Activated B cell treated with CpG ODN at 0.5 μM for 24 hours (primary cell): ENCODE data around the gene AFAP1L2. TPM values are rescaled to one million over a fixed set of nuclear protein-coding genes. Genes with fewer than 3 reads are reported as not detected.

Experiments used
- ATAC-seq: fragments of 200-7000 bp; cut with Tn5 transposase; one replicate; pipeline ENCODE4 v1.10.0; 2021; ENCODE audit warnings: low read depth, mild to moderate bottlenecking, moderate library complexity
- CTCF ChIA-PET: fragments of 350-600 bp; sonication (Branson Sonifier 250); formaldehyde crosslinking; loops from one replicate; lab custom pipeline; 2021; ENCODE audit warnings: antibody characterized with exemption; lab: Charles Lee
- POLR2A ChIA-PET: fragments of 350-600 bp; sonication (Branson Sonifier 250); formaldehyde crosslinking; loops from one replicate; lab custom pipeline; 2021; ENCODE audit warnings: antibody characterized with exemption; lab: Charles Lee
- DNase-seq: peaks from one replicate; pipeline ENCODE4 v3.0.0; 2022
- H3K27ac Mint-ChIP-seq: one replicate; pipeline ENCODE4 v1.8.0; 2020; ENCODE audit warnings: mixed read lengths
- H3K27me3 Mint-ChIP-seq: one replicate; pipeline ENCODE4 v1.8.0; 2021; ENCODE audit warnings: mixed read lengths
- H3K36me3 Mint-ChIP-seq: one replicate; pipeline ENCODE4 v1.8.0; 2021; ENCODE audit warnings: low read depth, mixed read lengths
- H3K4me1 Mint-ChIP-seq: one replicate; pipeline ENCODE4 v1.8.0; 2021; ENCODE audit warnings: mixed read lengths
- H3K4me3 Mint-ChIP-seq: one replicate; pipeline ENCODE4 v1.8.0; 2020; ENCODE audit warnings: mild to moderate bottlenecking, mixed read lengths
- H3K9me3 Mint-ChIP-seq: one replicate; pipeline ENCODE4 v1.8.0; 2020; ENCODE audit warnings: mixed read lengths
- CTCF ChIP-seq: fragments of 200-600 bp; IDR thresholded peaks from one replicate; pipeline ENCODE4 v1.8.0; 2022; ENCODE audit warnings: antibody characterized with exemption, mild to moderate bottlenecking
- intact Hi-C: fragments of 100-400 bp; cut with micrococcal nuclease; formaldehyde crosslinking; loops from one replicate; pipeline ENCODE4 v1.15.1; 2024
- total RNA-seq: library from RNA; stranded (reverse); gene quantifications from 2 replicates; pipeline ENCODE4 v1.2.3, GENCODE V29; 2022

AFAP1L2 gene
- total RNA-seq, 1 donor from 2014 or later: 0.89 TPM

GRCh38 chr10:114315566-114316420 lies 88.5 kb downstream of the AFAP1L2 start:
- intact Hi-C loops: no loop called here
- no peak for TF ChIP-seq CTCF
- Mint-ChIP-seq H3K9me3 (no peaks in the 10 kb centered on the region), H3K4me1 (no peaks in the 10 kb centered on the region), H3K4me3 (no peak overlapping the region), H3K27me3 (no peaks in the 10 kb centered on the region), H3K27ac (no peak overlapping the region), H3K36me3 (no peaks in the 10 kb centered on the region)
- DNase-seq: no peak
- POLR2A ChIA-PET: no interaction called here
- no peak for ATAC-seq
- CTCF ChIA-PET: no interaction called here

- ATAC-seq (no peak), DNase-seq (no peak)
- H3K36me3 Mint-ChIP-seq: no peaks in the 10 kb centered on the region
- intact Hi-C loops: no loop called here
- H3K4me1 Mint-ChIP-seq: no peaks in the 10 kb centered on the region
- no peak for TF ChIP-seq CTCF
- no peak overlapping the region for H3K4me3 Mint-ChIP-seq
- no peak overlapping the region for H3K27ac Mint-ChIP-seq
- H3K27me3 Mint-ChIP-seq: no peaks in the 10 kb centered on the region
- POLR2A ChIA-PET: no interaction called here
- CTCF ChIA-PET: no interaction called here
- H3K9me3 Mint-ChIP-seq: no peaks in the 10 kb centered on the region
These were observed 90.4 kb downstream of the AFAP1L2 start for GRCh38 chr10:114313866-114314265.

GRCh38 chr10:114313139-114313538 lies 91.2 kb downstream of the AFAP1L2 start:
- ChIA-PET POLR2A (no interaction called here), CTCF (interaction anchor here (1.8 kb wide), 1 partner anchor 10 kb away, joined by 5 read pairs; no protein-coding TSS in a partner anchor)
- Mint-ChIP-seq H3K4me3 (no peak overlapping the region), H3K27ac (no peak overlapping the region), H3K36me3 (no peaks in the 10 kb centered on the region), H3K9me3 (no peaks in the 10 kb centered on the region), H3K27me3 (no peaks in the 10 kb centered on the region), H3K4me1 (no peaks in the 10 kb centered on the region)
- no peak for TF ChIP-seq CTCF
- no peak for DNase-seq
- intact Hi-C loops: no loop called here
- no peak for ATAC-seq

- no peak for DNase-seq
- Mint-ChIP-seq H3K9me3 (no peaks in the 10 kb centered on the region), H3K27me3 (no peaks in the 10 kb centered on the region), H3K4me3 (no peak overlapping the region), H3K27ac (no peak overlapping the region), H3K36me3 (no peaks in the 10 kb centered on the region), H3K4me1 (no peaks in the 10 kb centered on the region)
- intact Hi-C loops: no loop called here
- ChIA-PET CTCF (interaction anchor here (1.8 kb wide), 1 partner anchor 8 kb away, joined by 5 read pairs; no protein-coding TSS in a partner anchor), POLR2A (no interaction called here)
- no peak for TF ChIP-seq CTCF
- no peak for ATAC-seq
These were observed 92.6 kb downstream of the AFAP1L2 start for GRCh38 chr10:114311496-114312209.

- no peak overlapping the region for H3K4me3 Mint-ChIP-seq
- no peak overlapping the region for H3K27ac Mint-ChIP-seq
- H3K9me3 Mint-ChIP-seq: no peaks in the 10 kb centered on the region
- no peaks in the 10 kb centered on the region for H3K36me3 Mint-ChIP-seq
- ChIA-PET POLR2A (no interaction called here), CTCF (no interaction called here)
- H3K27me3 Mint-ChIP-seq: no peaks in the 10 kb centered on the region
- TF ChIP-seq CTCF: no peak
- no peak for ATAC-seq
- H3K4me1 Mint-ChIP-seq: no peaks in the 10 kb centered on the region
- DNase-seq: no peak
- intact Hi-C loops: no loop called here
These were observed 93.3 kb downstream of the AFAP1L2 start for GRCh38 chr10:114311023-114311422.
